22Rv1 (cell line): Measurements from ENCODE around the gene CNN3.

Experiments
- H3K27ac ChIP-seq: fragments of 450-650 bp; 2 replicates; pipeline ENCODE4 v1.5.1; 2017
- CTCF ChIP-seq: fragments of 450-650 bp; IDR thresholded peaks from 2 replicates; pipeline ENCODE4 v1.5.1; 2017; ENCODE audit warnings: mild to moderate bottlenecking
- ZFX ChIP-seq: fragments of 450-650 bp; IDR thresholded peaks from 2 replicates; pipeline ENCODE4 v1.6.1; 2017; ENCODE audit warnings: antibody characterized with exemption, borderline replicate concordance

Gene CNN3

GRCh38 chr1:94926915-94927404 lies at the start of gene CNN3:
Gene CNN3 (minus strand): TSS chr1:94927110. CDS start chr1:94926894, 216 bp downstream.
- peak within 1 kb of the TSS; percentile 72 for H3K27ac ChIP-seq
- TF ChIP-seq ZFX: no peak
- no peak for TF ChIP-seq CTCF

- H3K27ac ChIP-seq: no peak overlapping the region
- no peak for TF ChIP-seq CTCF
- TF ChIP-seq ZFX: no peak
These were observed 47.9 kb upstream of the CNN3 start for GRCh38 chr1:94974824-94975223.

GRCh38 chr1:94974241-94974640 lies 47.3 kb upstream of the CNN3 start:
- H3K27ac ChIP-seq: no peak overlapping the region
- TF ChIP-seq ZFX (no peak), CTCF (no peak)

- no peak for TF ChIP-seq CTCF
- TF ChIP-seq ZFX: no peak
- no peak overlapping the region for H3K27ac ChIP-seq
These were observed 46.5 kb upstream of the CNN3 start for GRCh38 chr1:94973309-94973922.

GRCh38 chr1:94971491-94971924 lies 44.6 kb upstream of the CNN3 start:
- no peak for TF ChIP-seq CTCF
- no peak for TF ChIP-seq ZFX
- H3K27ac ChIP-seq: no peak overlapping the region

- no peak overlapping the region for H3K27ac ChIP-seq
These were observed 43.9 kb upstream of the CNN3 start for GRCh38 chr1:94970783-94971182.

GRCh38 chr1:94969137-94969536 lies 42.2 kb upstream of the CNN3 start:
- no peak for TF ChIP-seq CTCF
- TF ChIP-seq ZFX: no peak
- H3K27ac ChIP-seq: no peak overlapping the region

More at GRCh38 chr1:94970783-94971182, 43.9 kb upstream of the CNN3 start:
- TF ChIP-seq CTCF (no peak), ZFX (no peak)
